Smooth muscle cell (in vitro differentiated cells): Measurements from ENCODE around the gene CR1. TPM values are rescaled to one million over a fixed set of nuclear protein-coding genes. Genes with fewer than 3 reads are reported as not detected.

ENCODE experiments used
- DNase-seq: peaks from one replicate; lab custom pipeline; 2025; ENCODE audit not compliant: unreplicated experiment; lab: John Stamatoyannopoulos, UW
- H2AFZ ChIP-seq: fragments of 200-600 bp; sonication (generic); 2 replicates; pipeline ENCODE4 v1.6.0; 2016; ENCODE audit warnings: antibody characterized with exemption, low read depth, mild to moderate bottlenecking
- H3F3A ChIP-seq: fragments of 200-600 bp; sonication (generic); 2 replicates; pipeline ENCODE4 v1.6.0; 2017; ENCODE audit warnings: antibody characterized with exemption, low read depth
- H3K27ac ChIP-seq: fragments of 200-600 bp; sonication (generic); 2 replicates; pipeline ENCODE4 v1.5.1; 2016; ENCODE audit warnings: low read depth, mild to moderate bottlenecking
- H3K27me3 ChIP-seq: fragments of 200-600 bp; sonication (generic); 2 replicates; pipeline ENCODE4 v1.6.1; 2016; ENCODE audit warnings: low read depth, mild to moderate bottlenecking
- H3K36me3 ChIP-seq: fragments of 200-600 bp; sonication (generic); 2 replicates; pipeline ENCODE4 v1.5.1; 2016; ENCODE audit warnings: low read depth
- H3K4me1 ChIP-seq: fragments of 200-600 bp; sonication (generic); 2 replicates; pipeline ENCODE4 v1.5.1; 2016; ENCODE audit warnings: low read depth
- H3K4me2 ChIP-seq: fragments of 200-600 bp; sonication (generic); 2 replicates; pipeline ENCODE4 v1.6.0; 2016; ENCODE audit warnings: mild to moderate bottlenecking
- H3K4me3 ChIP-seq: fragments of 200-600 bp; sonication (generic); 2 replicates; pipeline ENCODE4 v1.5.1; 2016; ENCODE audit warnings: mild to moderate bottlenecking
- H3K79me2 ChIP-seq: fragments of 200-600 bp; sonication (generic); 2 replicates; pipeline ENCODE4 v1.6.0; 2016; ENCODE audit warnings: low read depth, mild to moderate bottlenecking
- H3K9ac ChIP-seq: fragments of 200-600 bp; sonication (generic); 2 replicates; pipeline ENCODE4 v1.6.0; 2016; ENCODE audit warnings: low read depth
- H3K9me3 ChIP-seq: fragments of 200-600 bp; sonication (generic); replicated peaks from 2 replicates; pipeline ENCODE4 v1.5.1; 2016; ENCODE audit warnings: low read depth
- H4K20me1 ChIP-seq: fragments of 200-600 bp; sonication (generic); 2 replicates; pipeline ENCODE4 v1.6.0; 2016; ENCODE audit warnings: low read depth
- WGBS: methylation state at CpG from one replicate; pipeline ENCODE4 v1.1.7; 2016; ENCODE audit warnings: low lambda C conversion rate; 5-methylcytosine and 5-hydroxymethylcytosine counted together
- polyA plus RNA-seq: library from polyadenylated mRNA; unstranded; fragments of >200 nt; fragmentation: Nextera tagmentation; extraction: Ambion mirVana; gene quantifications from 2 replicates; pipeline ENCODE4 v1.2.1, GENCODE V29; 2016
- total RNA-seq: library from RNA; depleted of rRNA; stranded (reverse); fragments of >200 nt; gene quantifications from 2 replicates; pipeline ENCODE4 v1.2.3, GENCODE V29; 2014
- TF ChIP-seq, protein P1 (sequence below): fragments of 200-600 bp; sonication (generic); IDR thresholded peaks from 2 replicates; pipeline ENCODE4 v1.5.1; 2017; ENCODE audit warnings: borderline replicate concordance, mild to moderate bottlenecking, antibody characterized with exemption; ENCODE audit not compliant: insufficient read depth, poor library complexity, severe bottlenecking

CR1 gene
- total and polyA plus RNA-seq, 2 experiments from 2014 or later: 0.25 TPM; not detected in 1

DNA sequence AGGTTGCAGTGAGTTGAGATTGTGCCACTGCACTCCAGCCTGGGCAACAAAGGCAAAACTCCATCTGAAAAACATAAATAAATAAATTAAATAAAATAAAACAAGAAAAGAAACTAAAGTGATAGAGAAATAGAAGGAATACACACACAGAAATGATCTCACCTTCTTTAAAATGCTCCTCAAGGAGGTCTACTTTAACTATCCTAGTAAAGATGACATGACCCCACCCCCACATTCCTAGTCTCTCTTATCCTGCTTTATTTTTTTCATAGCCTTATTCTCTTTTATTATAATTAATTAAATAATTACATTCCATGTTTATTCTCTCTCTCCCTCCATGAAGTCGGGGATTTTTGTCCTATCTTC lies 131.0 kb downstream of the CR1 start:
- H3F3A ChIP-seq: no peaks in the 10 kb centered on the region
- no peak overlapping the region for H3K4me3 ChIP-seq
- DNase-seq: no peak
- no peaks in the 10 kb centered on the region for H4K20me1 ChIP-seq
- no peak overlapping the region for H2AFZ ChIP-seq
- no peaks in the 10 kb centered on the region for H3K9me3 ChIP-seq
- no peaks in the 10 kb centered on the region for H3K79me2 ChIP-seq
- H3K4me1 ChIP-seq: peaks cover 6% of the 10 kb centered on the region
- no peak overlapping the region for H3K4me2 ChIP-seq
- no peaks in the 10 kb centered on the region for H3K36me3 ChIP-seq
- 94% methylated on average over 1 of the region's 1 CpG for WGBS
- TF ChIP-seq, protein P1, sequence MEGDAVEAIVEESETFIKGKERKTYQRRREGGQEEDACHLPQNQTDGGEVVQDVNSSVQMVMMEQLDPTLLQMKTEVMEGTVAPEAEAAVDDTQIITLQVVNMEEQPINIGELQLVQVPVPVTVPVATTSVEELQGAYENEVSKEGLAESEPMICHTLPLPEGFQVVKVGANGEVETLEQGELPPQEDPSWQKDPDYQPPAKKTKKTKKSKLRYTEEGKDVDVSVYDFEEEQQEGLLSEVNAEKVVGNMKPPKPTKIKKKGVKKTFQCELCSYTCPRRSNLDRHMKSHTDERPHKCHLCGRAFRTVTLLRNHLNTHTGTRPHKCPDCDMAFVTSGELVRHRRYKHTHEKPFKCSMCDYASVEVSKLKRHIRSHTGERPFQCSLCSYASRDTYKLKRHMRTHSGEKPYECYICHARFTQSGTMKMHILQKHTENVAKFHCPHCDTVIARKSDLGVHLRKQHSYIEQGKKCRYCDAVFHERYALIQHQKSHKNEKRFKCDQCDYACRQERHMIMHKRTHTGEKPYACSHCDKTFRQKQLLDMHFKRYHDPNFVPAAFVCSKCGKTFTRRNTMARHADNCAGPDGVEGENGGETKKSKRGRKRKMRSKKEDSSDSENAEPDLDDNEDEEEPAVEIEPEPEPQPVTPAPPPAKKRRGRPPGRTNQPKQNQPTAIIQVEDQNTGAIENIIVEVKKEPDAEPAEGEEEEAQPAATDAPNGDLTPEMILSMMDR: no peak
- no peak overlapping the region for H3K9ac ChIP-seq
- H3K27ac ChIP-seq: no peak overlapping the region
- H3K27me3 ChIP-seq: peaks cover 3% of the 10 kb centered on the region

DNA sequence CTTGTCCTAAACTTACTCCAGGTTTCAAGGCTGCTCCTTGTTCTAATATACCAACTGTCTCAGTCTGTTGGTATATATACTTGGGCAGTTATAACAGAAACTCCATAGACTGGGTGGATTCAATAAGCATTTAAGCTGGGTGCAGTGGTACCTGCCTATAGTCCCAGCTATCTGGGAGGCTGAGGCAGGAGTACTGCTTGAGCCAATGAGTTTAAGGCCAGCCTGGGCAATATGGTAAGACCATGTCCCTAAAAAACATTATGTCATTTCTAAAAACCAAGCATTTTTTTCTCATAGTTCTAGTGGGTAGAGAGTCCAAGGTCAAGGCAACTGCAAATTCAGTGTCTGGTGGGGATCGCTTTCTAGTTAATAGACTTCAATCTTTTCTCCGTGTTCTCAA lies 131.5 kb downstream of the CR1 start:
- Histone ChIP-seq H3K4me1 (peaks cover 6% of the 10 kb centered on the region), H3K4me3 (no peak overlapping the region), H3K36me3 (no peaks in the 10 kb centered on the region), H3K9ac (no peak overlapping the region), H3K27ac (no peak overlapping the region), H2AFZ (no peak overlapping the region), H3K9me3 (no peaks in the 10 kb centered on the region), H4K20me1 (no peaks in the 10 kb centered on the region), H3K27me3 (peaks cover 3% of the 10 kb centered on the region), H3K4me2 (no peak overlapping the region), H3F3A (no peaks in the 10 kb centered on the region), H3K79me2 (no peaks in the 10 kb centered on the region)
- DNase-seq: no peak
- WGBS: 98% methylated on average over 2 of the region's 2 CpGs
- TF ChIP-seq, protein P1: no peak

DNA sequence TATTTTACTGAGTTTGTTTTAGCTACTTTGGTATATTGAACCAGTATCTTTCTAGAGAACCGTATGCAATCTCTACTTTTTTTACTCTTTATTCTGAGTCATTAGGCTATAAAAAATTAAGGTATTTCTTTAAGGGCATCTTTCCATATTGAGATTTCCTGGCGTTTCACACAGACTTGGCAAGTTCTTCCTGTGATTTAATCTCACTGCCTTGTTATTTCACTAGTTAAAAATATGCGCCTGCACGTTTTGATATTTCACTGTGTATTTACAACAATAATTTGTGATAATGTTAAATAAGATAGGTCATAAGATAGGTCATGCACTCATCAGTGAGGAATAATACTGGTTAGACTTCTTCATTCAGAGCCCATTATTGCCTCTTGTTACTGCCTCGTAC lies 132.8 kb downstream of the CR1 start:
- no peak overlapping the region for H2AFZ ChIP-seq
- TF ChIP-seq, protein P1: no peak
- H3K9ac ChIP-seq: no peak overlapping the region
- no peak for DNase-seq
- 89% methylated on average over 5 of the region's 5 CpGs for WGBS
- H3K4me2 ChIP-seq: no peak overlapping the region
- H3K36me3 ChIP-seq: no peaks in the 10 kb centered on the region
- H3K27ac ChIP-seq: no peak overlapping the region
- H3K4me1 ChIP-seq: peaks cover 6% of the 10 kb centered on the region
- peaks cover 3% of the 10 kb centered on the region for H3K27me3 ChIP-seq
- no peak overlapping the region for H3K4me3 ChIP-seq
- H4K20me1 ChIP-seq: no peaks in the 10 kb centered on the region
- no peaks in the 10 kb centered on the region for H3K79me2 ChIP-seq
- no peaks in the 10 kb centered on the region for H3K9me3 ChIP-seq
- H3F3A ChIP-seq: no peaks in the 10 kb centered on the region

DNA sequence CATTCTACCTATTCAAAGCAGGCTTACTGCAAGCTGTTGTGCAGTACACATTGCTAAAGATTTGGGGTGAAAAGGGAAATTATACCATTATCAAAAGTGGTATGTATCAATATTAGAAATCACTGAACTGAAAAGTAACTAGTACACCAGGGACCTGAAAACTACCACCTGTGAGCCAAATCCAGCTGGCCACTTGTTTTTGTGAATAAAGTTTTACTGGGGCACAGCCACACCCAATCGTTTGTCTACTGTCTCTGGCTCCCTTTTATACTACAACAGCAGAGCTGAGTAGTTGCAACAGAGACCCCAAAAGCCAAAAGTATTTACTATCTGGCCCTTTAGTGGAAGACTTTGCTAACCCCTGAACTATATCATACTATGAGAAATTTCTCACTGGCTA lies 135.2 kb downstream of the CR1 start:
- no peaks in the 10 kb centered on the region for H3K9me3 ChIP-seq
- no peak overlapping the region for H3K9ac ChIP-seq
- H3K4me2 ChIP-seq: no peak overlapping the region
- H3K4me3 ChIP-seq: no peak overlapping the region
- DNase-seq: no peak
- TF ChIP-seq, protein P1: no peak
- no peaks in the 10 kb centered on the region for H4K20me1 ChIP-seq
- no peak overlapping the region for H3K27ac ChIP-seq
- H2AFZ ChIP-seq: no peak overlapping the region
- no peaks in the 10 kb centered on the region for H3F3A ChIP-seq
- no peaks in the 10 kb centered on the region for H3K79me2 ChIP-seq
- WGBS: 78% methylated on average over 1 of the region's 1 CpG
- no peaks in the 10 kb centered on the region for H3K36me3 ChIP-seq
- peaks cover 15% of the 10 kb centered on the region for H3K4me1 ChIP-seq
- H3K27me3 ChIP-seq: peaks cover 3% of the 10 kb centered on the region
